GM18873 (cell line): ENCODE results near the gene IFNG.
A peak's percentile ranks its signal among the peaks of the same experiment; 100 is the strongest.
"Not testable (repeated sequence)": the region's sequence is repeated elsewhere in the genome, so short reads cannot be mapped to it uniquely, and the experiment has no call there.

Experiments
- ATAC-seq: cut with Tn5 transposase; IDR thresholded peaks from one replicate; pipeline ENCODE4 v1.9.1; 2021; ENCODE audit warnings: mild to moderate bottlenecking, moderate library complexity, moderate number of reproducible peaks; ENCODE audit not compliant: unreplicated experiment, low FRiP score

Gene IFNG

DNA sequence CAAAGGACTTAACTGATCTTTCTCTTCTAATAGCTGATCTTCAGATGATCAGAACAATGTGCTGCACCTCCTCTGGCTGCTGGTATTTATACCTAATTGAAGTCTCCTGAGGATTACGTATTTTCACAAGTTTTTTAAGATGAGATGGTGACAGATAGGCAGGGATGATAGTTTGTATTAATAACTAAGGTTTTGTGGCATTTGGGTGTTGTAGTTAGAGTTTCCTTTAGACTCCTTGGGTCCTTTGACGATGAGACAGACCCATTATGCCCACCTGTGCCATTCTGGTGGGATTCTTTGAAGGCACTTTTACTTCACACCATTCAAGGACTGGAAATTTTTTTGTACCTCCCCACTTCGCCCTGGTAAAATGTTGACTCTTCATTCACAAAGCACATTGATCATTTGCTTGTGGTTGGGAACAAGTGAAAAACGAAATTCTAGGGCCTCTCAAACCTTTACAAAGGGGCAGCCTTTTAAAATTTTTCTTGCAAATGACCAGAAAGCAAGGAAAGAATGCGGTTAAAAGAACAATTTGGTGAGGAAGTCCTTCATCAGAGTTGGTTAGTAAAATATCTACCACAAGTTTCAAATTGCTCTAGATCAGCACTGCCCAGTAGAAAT, at the start of gene IFNG:
IFNG (minus strand) TSS at position 60 of the 624 bp plus-strand sequence. CDS start 125 bp downstream, outside the sequence.
- peak; percentile 68 for ATAC-seq

DNA sequence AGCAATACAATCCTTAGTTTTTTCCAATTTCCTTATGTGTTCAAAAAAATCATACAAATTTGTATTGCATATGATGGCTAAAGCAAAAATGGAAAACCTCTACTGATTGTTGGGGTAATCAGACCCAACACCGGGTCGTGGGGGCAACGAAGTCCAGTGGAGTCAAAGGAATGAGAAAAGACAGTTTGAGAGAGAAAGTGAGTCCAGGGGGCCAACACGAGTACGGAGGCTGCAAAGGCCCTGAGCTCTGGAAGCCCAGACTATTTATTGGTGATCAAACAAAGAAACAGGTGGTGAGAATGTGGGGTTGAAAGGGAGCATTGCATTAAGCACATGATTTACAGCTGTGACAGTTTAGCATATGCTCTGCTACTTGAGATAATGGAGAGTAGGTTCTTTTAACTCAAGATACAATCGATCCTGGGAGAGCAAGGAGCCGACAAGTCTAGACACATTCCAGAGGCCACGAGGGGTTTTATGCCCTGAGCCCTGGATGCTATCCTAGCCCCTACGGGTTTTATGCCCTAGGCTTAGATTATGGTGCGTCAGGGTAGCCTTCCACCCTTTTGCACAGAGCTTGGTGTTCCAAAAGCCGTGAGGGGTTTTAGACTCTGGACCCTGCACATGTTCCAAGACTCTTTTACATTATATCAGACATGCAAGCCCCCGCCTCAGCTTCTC, 49.6 kb upstream of the IFNG start:
- not testable (repeated sequence) for ATAC-seq

DNA sequence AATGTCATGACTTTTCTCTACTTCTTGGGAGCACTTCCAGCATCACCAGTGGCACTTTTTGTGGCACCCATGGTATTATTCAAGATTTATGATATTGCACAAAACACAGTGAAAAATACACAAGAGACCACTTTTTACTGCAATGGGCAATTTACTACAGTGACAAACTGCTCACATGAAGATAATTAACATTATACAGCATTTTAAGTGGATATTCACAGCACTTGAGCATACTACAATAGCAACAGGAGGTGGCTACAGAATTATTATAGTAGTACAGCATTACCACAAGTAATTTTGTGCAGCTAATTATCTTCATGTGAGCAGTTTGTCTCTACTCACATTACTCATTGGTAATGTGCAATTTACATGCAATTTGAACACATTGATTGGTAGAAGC, 47.7 kb upstream of the IFNG start:
- no peak for ATAC-seq

DNA sequence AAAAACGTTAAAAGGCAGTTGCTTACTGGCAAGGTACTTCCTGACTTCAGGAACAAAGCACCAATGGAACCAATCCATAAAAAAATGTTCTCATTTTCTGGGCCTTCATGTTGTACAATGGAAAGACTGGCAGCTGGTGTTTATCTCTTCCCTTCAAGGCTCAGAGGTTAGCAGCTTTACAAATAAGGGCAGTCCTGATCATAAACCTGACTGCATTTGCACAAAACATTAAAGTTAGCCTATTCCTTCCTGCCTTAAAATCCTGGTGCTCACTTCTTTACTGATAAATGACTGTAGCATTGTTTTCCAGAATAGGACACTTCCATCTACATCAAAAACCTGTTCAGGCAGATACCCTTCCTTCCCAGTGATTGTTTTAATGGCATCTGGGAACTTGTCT, 46.9 kb upstream of the IFNG start:
- no peak for ATAC-seq

DNA sequence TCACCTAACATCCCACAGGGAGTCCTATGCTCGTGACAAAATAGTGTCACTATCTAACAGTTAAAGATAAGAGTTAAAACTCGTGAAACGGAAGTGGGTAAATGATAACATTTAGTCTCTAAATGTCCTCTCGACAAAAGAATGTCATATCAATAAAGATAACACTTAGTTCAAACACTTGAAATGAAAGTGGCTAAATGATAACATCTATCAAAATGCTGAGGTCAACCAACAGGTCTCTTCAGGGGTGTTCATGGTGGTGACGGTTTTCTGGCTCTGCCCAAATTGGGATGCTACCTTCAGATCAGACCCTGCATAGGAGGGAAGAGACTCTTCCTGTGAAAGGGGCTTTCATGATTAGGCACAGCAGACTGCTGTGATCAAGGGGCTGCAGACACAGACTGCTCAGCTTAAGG, 43.9 kb upstream of the IFNG start:
- no peak for ATAC-seq

DNA sequence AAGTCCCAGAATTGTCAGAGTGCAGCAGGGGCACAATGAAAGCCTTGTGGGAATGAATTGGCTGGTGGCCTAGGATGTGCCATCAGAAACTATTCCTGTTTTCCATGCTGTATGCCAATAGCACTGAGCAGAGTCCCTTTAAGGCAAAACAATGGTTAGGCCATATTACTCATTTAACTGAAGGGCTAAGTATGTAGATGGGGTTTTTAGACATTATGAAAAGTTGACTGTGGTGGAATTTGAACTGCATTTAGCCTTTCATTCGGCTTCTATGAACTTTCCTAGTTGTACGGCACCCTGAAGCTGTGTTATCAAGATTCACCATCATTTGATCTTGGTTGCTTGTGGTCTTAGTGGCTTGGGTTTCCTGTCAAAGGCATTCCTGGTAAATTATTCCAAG, 41.3 kb upstream of the IFNG start:
- ATAC-seq: no peak

DNA sequence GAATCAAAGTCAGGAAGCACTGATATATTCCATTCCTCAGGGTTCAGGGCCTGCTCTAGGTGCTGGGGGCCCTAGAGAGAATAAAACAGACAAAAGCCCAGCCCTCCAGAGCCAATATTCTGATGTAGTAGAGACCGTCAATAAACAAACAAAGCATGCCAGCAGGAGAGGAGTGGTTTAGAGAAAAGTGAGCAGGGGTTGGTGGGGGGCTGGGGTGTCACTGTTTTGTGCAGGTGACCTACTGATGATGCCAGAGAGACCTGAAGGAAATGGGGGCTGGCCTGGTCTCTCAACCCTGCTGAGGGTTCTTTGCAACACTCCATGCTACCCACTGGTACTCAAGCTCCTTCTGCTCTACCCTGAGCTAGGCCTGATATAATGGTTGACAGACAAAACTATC, 39.6 kb upstream of the IFNG start:
- ATAC-seq: no peak

DNA sequence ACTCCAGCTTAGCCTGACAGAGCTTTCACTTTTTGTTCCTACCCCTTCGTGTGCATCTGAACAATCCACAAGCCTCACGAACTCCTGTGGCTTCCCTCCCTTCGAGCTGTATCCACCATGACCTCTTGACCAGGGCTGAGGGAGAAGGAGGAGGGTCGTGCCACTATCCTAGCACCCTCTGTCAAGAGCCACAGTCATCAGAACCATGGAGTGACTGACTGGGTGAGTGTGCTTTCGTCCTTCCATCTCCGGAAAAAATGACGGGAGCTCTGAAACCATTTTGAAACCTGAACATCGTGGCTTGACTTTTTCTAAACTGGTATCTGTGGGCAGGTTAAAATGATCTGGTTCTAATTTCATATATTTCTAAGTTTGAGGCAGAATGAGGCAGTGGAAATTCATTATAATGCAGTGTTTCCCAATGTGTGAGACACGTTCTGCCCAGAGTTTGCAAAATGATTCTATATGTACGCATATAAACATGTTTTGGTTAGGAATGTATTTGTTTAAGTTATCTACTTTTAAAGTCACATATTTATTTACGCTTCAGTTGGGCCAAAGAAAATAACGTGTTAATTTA, 39.1 kb upstream of the IFNG start:
- no peak for ATAC-seq

DNA sequence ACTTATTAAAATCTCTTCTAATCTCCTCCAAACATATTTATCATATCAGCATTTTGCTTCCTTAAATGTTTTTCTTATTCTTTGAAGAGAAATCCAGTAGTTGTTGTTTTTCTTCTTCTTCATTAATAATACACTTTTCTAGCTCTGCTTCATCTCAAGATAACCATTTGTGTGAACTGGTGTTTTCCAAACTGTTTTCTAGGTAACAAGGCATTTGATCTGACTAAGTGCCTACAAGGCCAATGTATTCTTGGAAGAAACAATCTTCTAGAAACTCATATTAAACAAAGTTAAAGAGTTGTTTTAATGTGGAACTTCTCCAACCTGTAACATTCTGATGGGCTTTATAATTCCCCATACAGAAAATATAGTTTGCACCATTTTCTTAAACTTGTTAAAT, 30.8 kb upstream of the IFNG start:
- ATAC-seq: no peak

DNA sequence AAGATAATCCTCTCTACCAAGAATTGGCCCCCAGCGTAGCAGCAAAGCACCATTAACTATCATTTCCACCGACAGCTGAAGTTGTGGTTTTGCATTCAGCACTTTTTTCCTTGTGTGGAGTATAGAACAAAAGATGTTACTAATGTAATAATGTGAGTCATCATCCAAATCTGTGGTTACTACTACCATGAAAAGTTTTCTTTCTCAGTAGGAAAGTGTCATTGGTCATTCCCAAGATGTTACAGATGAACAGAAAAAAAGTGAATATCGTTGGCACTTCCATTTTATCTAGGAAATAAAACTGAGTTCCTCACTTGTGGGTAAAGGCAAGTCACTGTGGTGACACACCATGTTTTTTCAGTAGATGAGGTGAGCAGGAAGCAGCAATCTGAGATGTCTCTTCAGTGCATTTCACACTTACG, 30.3 kb upstream of the IFNG start:
- no peak for ATAC-seq

DNA sequence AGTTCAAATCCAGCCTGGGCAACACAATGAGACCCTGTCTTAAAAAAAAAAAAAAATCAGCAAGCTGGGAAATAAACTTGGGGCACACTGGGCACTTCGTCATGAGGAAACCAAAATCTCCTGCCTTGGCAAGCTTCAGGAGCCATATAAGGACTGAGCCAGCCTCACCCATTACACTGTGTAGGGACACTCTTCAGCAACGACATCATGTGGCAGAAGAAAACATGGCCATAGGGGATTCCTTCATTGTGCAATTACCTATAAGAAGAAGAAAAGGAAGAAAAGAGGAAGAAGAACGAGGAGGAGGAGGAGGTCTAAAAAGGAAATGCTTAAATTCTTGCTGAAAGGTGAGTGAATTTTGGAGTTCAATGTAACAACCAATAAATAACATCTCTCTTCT, 26.1 kb upstream of the IFNG start:
- no peak for ATAC-seq

DNA sequence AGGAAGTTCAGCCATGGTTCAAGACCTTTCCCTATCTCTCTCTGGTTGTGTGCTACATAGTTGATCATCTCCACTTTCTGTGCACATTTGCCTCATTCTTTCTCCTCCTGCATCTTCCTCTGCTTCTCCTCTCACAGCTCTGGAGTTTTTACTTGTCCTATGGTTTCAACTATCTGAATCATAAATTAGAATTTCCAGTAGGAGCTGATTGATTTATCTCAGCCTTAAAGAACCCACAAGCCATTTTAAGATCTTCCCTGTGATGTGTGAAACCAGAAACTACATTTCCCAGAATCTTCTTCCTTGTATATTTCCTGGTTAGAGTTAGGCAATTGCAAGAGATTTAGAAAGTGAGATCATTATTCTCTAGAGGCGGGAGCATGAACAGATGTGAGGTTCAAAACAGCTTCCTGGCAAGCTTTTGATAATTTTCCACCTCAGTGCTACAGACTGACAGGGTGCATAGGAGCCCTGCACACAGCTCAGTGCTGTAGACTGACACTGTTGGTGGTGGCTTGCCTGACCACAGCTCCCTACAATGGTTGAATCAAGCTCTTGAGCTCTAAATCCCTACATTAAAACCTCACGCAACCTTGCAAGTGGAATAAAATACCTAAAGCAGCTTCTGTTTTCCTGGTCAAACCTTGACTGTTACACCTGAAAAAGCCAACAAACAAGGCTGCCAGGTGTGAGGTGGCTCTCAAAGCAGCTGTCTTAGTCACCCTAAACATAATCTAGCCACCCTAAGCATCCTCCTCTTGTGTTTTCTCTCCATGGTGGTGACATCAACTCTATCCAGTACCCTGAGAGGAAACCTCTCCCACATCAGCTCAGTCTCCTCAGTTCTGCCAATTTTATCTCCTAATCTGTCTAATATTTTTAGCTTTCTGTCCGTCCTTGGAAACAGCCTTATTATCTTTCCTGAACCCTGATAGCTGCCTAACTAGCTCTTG, 21.5 kb upstream of the IFNG start:
- ATAC-seq: no peak

DNA sequence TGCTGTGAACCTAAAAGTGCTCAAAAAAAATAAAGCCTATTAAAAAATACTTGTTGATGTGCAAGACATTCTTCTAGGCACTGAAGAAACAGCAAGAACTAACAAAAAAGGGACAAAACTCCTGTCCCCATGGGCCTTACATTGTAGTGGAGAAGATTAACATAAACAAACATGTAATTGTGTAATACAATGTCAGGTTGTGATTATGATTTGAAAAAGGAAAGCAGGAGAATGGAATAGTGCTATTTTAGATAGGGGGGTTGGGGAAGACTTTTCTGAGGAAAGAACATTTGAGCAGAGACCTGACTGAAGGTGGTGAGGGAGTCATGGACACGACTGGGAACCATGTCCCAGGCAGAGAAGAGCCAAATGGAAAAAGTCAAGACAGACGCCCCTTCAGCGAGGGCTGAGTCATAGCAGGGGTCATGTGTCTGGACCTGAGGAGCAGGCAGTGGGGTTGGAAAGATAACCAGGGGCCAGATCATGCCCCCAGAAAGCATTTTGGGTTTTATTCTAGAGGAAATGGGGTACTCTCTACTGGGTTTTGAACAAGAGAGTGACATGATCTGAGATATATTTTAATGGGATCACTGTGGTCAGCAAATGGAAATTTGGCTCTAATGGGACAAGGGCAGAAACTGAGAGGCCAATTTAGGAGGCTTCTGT, 19.4 kb upstream of the IFNG start:
- ATAC-seq: no peak

DNA sequence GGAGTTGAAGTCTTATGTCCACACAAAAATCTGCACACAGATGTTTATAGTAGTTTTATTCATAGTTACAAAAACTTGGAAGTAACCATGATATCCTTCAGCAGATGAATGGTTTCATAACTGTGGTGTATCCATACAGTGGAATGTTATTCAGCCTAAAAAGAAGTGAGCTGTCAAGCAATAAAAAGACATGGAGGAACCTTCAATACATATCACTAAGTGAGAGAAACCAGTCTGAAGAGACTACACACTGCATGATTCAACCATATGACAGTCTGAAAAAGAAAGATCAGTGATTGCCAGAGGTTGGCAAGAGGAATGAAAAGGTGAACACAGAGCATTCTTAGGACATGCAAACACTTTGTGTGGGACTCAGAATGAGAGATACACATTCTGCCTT, 18.6 kb upstream of the IFNG start:
- ATAC-seq: no peak

DNA sequence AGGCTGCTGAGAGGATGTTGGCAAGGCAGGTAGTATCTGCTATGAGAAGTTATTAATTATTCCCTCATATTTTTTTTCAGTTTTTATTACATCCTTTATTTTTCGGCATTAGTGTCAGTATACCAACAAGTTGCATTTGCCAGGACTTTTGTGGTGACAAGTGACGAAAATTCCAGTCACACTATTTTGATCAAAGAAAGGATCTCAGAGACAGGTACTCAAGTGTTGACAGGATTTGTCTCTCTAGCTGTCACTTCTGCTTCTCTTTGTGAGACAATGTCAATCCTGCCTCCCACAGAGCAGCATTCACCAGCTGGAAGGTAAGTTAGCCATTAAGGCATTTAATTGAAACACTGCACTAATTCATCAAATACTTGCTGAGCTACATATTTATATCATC, 18.0 kb upstream of the IFNG start:
- no peak for ATAC-seq

DNA sequence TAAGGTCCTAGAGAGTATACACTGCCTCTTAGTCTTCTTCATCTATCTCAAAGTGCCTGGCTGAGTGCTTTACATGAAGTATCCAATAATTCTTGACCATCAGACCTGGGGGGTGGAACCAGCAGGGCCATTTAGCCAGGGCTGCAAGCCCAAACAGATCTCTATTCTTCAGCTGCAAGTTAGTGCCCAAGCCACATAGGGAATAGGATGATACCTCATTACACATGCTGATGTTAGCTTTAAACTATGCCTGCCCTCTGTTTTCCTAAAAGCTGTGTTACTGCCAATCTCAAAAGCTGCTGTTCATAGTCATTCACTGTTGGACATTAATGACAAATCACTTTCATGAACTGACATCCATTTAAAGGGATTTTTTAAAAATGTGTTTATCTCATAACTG, 16.7 kb upstream of the IFNG start:
- ATAC-seq: no peak

DNA sequence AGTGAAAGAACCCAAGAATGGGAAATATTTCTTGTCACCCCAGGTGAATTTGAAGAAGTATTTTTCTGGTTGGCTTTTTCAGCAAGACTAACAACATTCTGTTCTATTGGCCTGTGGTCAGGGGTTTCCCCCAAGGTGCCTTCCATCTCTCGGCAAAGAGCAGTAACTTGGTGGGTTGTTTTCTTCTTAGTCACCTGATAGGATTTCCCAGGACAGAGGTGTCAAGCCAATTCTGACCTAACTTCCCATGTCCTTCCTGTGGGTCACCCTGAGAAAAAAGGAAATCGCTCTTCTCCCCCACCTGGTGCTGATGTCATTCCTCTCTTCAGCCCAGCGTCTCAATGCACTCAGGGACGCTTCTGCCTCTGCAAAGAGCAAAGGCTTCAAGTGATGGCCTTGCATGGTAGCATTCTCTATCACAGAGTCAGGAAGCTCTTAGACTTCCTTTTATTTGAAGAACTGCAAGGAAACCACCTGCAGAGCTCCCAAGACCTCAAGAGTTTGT, 16.1 kb upstream of the IFNG start:
- peak; percentile 85 for ATAC-seq

DNA sequence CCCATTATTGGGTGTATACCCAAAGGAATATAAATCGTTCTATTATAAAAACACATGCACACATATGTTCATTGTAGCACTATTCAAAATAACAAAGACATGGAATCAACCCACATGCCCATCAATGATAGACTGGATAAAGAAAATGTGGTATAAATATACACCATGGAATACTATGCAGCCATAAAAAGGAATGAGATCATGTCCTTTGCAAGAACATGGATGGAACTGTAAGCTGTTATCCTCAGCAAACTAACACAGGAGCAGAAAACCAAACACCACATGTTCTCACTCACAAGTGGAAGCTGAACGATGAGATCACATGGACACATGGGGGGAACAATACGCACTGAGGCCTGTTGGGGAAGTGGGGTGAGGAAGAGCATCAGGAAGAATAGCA, 15.2 kb upstream of the IFNG start:
- not testable (repeated sequence) for ATAC-seq

DNA sequence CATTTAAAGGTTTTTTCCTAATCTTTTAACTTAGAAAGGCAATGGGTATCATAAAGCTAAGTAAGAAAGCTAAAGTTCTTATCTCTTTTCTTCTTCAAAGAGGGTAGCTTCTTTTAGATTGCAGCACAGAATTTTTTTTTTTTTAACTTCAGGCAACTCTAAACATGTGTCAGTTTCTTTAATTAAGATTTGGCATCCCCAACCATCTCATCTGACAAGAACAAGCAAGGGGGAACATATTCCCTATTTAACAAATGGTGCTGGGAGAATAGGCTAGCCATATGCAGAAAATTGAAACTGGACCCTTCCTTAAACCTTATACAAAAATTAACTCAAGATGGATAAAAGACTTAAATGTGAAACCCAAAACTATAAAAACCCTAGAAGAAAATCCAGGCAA, 14.3 kb upstream of the IFNG start:
- no peak for ATAC-seq

DNA sequence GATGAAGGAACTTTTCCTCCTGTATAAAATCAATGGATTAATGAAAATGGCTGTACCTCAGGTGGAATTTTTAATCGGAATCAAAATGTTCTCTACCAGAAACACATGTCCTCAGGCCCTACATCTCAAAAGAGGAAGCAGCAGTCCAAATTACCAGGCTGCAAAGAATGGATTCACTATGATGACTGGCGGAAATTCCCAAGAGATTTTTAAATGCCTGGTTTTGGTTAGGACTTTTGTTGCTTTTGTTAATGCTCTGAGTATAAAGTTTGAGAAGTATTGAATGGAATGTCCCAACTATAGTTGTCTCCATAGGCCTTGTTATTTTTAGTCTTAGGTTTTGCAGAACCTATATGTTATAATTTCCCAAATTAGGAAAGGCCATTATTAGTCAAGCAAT, 11.2 kb upstream of the IFNG start:
- no peak for ATAC-seq
